Activated CD4-positive, alpha-beta T cell treated with anti-CD3 and anti-CD28 coated beads, Interleukin-2, amount 10 ng/mL, durations not matched to agents 24 days and 14 days (primary cell): ENCODE measurements around the gene LMF1. TPM values are rescaled to one million over a fixed set of nuclear protein-coding genes. Genes with fewer than 3 reads are reported as not detected.
"Not testable (repeated sequence)": the region's sequence is repeated elsewhere in the genome, so short reads cannot be mapped to it uniquely, and the experiment has no call there.

ENCODE experiments used
- DNase-seq: peaks from one replicate; pipeline ENCODE4 v3.0.0; 2022
- H3K27ac Mint-ChIP-seq: one replicate; pipeline ENCODE4 v1.8.0; 2022; ENCODE audit warnings: mild to moderate bottlenecking, mixed read lengths
- H3K27me3 Mint-ChIP-seq: one replicate; pipeline ENCODE4 v1.8.0; 2022; ENCODE audit warnings: mixed read lengths
- H3K36me3 Mint-ChIP-seq: one replicate; pipeline ENCODE4 v1.8.0; 2022; ENCODE audit warnings: low read depth, mild to moderate bottlenecking, mixed read lengths
- H3K4me1 Mint-ChIP-seq: one replicate; pipeline ENCODE4 v1.8.0; 2021; ENCODE audit warnings: mixed read lengths
- H3K4me3 Mint-ChIP-seq: one replicate; pipeline ENCODE4 v1.8.0; 2022; ENCODE audit warnings: mild to moderate bottlenecking, moderate library complexity, mixed read lengths
- H3K9me3 Mint-ChIP-seq: one replicate; pipeline ENCODE4 v1.8.0; 2021; ENCODE audit warnings: mixed read lengths
- intact Hi-C: fragments of 100-400 bp; cut with micrococcal nuclease; formaldehyde crosslinking; loops from one replicate; pipeline ENCODE4 v1.15.1; 2023
- total RNA-seq: library from RNA; stranded (reverse); gene quantifications from 2 replicates; pipeline ENCODE4 v1.2.3, GENCODE V29; 2022

The LMF1 gene
- total RNA-seq, 1 donor from 2014 or later = 11.9 TPM

DNA sequence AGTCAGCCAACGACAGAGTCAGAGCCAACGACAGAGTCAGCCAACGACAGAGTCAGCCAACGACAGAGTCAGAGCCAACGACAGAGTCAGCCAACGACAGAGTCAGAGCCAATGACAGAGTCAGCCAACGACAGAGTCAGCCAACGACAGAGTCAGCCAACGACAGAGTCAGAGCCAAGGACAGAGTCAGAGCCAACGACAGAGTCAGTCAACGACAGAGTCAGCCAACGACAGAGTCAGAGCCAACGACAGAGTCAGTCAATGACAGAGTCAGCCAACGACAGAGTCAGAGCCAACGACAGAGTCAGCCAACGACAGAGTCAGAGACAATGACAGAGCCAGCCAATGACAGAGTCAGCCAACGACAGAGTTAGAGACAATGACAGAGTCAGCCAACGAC lies 22.0 kb downstream of the LMF1 start:
- H3K9me3 Mint-ChIP-seq, H3K4me1 Mint-ChIP-seq, H3K27ac Mint-ChIP-seq, H3K4me3 Mint-ChIP-seq, DNase-seq, intact Hi-C loops, H3K27me3 Mint-ChIP-seq: not testable (repeated sequence)
- peaks cover 24% of the 10 kb centered on the region for H3K36me3 Mint-ChIP-seq

DNA sequence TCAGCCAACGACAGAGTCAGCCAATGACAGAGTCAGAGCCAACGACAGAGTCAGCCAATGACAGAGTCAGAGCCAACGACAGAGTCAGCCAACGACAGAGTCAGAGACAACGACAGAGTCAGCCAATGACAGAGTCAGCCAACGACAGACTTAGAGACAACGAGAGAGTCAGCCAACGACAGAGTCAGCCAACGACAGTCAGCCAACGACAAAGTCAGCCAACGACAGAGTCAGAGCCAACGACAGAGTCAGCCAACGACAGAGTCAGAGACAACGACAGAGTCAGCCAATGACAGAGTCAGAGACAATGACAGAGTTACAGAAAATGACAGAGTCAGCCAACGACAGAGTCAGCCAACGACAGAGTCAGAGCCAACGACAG lies 22.9 kb downstream of the LMF1 start:
- H3K27ac Mint-ChIP-seq, H3K4me1 Mint-ChIP-seq, H3K9me3 Mint-ChIP-seq, H3K27me3 Mint-ChIP-seq, H3K4me3 Mint-ChIP-seq, intact Hi-C loops, DNase-seq: not testable (repeated sequence)
- H3K36me3 Mint-ChIP-seq = peaks cover 26% of the 10 kb centered on the region

DNA sequence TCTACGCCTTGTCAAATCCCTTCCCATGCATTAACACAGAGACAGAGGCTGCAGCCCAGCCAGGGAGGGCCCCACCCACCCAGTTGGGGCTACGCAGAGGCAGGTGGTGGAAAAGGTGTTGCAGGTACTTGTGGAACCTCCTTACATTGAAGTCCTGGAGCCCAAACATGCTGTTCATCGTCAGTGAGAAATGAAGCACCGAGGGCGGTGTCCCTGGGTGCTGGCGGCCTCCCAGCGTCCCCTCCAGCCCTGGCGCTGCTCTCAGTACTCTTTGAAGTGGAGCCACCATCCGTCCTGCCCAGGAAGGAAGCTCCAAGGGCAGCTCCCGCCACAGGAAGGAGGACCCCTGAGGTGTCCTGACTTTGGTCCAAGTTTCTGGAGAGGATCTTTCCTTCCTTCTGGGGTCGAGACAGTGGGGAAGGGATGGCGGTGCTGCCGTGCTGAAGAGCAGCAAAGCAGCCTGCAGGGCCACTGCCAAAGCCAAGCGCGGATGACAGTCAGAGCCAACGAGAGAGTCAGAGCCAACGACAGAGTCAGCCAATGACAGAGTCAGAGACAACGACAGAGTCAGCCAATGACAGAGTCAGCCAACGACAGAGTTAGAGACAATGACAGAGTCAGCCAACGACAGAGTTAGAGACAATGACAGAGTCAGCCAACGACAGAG lies 23.4 kb downstream of the LMF1 start:
- H3K27me3 Mint-ChIP-seq = no peaks in the 10 kb centered on the region

DNA sequence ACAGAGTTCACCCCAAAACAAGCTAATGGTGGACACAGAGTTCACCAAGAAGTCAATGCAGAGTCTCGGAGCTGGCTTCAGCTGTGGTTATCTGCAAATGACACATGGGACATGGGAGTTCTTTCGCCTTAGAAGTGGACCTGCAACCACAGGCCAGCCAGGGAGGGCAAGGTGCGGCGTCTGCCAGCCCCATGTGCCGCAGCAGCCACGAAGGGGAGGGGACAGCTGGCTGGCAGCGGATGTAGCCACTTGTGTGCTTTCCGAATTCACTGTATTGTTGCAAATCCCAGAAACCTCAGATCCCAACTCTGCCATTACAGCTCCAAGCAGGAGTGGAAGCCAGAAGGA lies 24.8 kb downstream of the LMF1 start:
- Mint-ChIP-seq H3K27ac (no peak overlapping the region), H3K36me3 (peaks cover 34% of the 10 kb centered on the region), H3K4me3 (no peak overlapping the region), H3K4me1 (no peaks in the 10 kb centered on the region), H3K9me3 (peaks cover 18% of the 10 kb centered on the region), H3K27me3 (no peaks in the 10 kb centered on the region)
- DNase-seq = no peak
- intact Hi-C loops = no loop called here

More for the DNA sequence above, 23.4 kb downstream of the LMF1 start:
- H3K4me3 Mint-ChIP-seq = no peak overlapping the region
- no peak for DNase-seq
- intact Hi-C loops = no loop called here
- no peak overlapping the region for H3K27ac Mint-ChIP-seq
- H3K4me1 Mint-ChIP-seq = no peaks in the 10 kb centered on the region
- H3K9me3 Mint-ChIP-seq = peaks cover 10% of the 10 kb centered on the region
- peaks cover 28% of the 10 kb centered on the region for H3K36me3 Mint-ChIP-seq

DNA sequence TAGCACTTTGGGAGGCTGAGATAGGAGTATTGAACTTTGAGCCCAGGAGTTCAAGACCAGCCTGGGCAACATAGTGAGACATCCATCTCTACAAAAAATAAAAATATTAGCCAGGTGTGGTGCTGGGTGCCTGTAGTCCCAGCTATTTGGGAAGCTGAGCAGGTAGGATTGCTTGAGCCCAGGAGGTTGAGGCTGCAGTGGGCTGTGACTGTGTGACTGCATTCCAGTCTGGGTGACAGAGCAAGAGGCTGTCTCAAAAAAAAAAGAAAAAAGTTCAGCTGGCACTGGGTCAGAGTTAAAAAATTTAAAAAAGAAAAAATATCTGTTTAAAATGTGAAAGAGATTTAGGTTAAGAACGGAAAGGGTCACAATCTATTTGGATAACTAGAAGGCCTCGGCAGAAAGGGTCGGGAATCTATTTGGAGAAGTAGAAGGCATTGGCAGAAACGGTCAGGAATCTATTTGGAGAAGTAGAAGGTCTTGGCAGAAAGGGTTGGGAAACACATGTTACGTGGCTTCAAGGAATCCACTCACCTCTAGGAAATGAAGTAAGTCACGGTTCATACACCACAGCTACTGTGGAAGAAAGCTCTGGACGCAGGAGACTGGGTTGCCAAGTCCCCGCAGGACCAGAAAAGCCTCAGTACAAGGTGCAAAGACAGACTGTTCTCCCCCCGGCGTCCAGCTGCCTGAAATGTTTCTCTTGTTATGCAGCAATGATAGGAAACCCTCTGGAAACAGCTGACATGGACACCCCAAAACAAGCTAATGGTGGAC lies 25.3 kb downstream of the LMF1 start:
- intact Hi-C loops = no loop called here
- peaks cover 18% of the 10 kb centered on the region for H3K9me3 Mint-ChIP-seq
- no peaks in the 10 kb centered on the region for H3K4me1 Mint-ChIP-seq
- no peak for DNase-seq
- no peak overlapping the region for H3K27ac Mint-ChIP-seq
- no peak overlapping the region for H3K4me3 Mint-ChIP-seq
- H3K27me3 Mint-ChIP-seq = no peaks in the 10 kb centered on the region
- H3K36me3 Mint-ChIP-seq = peaks cover 34% of the 10 kb centered on the region

DNA sequence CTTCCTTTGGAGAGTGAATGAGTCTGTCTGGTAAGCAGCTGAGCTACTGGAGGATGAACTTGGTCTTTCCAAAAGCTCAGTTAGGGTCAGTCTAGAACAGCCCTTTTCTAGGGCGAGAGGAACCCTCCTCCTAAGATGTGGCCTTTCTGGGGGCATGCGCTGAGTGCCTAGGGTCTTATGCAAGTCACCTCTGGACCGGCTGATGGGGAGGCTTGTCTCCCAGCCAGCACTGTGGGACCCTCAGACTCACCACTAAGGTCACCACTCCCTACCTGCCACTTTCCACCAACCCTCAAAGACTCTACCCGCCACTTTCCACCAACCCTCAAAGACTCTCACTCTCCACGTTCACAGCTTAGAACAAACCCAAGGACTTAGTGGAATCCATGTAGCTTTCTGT lies 26.8 kb downstream of the LMF1 start:
- Mint-ChIP-seq H3K36me3 (peaks cover 34% of the 10 kb centered on the region), H3K27me3 (no peaks in the 10 kb centered on the region), H3K4me3 (no peak overlapping the region), H3K27ac (no peak overlapping the region), H3K4me1 (no peaks in the 10 kb centered on the region), H3K9me3 (peaks cover 18% of the 10 kb centered on the region)
- intact Hi-C loops = no loop called here
- DNase-seq = no peak

DNA sequence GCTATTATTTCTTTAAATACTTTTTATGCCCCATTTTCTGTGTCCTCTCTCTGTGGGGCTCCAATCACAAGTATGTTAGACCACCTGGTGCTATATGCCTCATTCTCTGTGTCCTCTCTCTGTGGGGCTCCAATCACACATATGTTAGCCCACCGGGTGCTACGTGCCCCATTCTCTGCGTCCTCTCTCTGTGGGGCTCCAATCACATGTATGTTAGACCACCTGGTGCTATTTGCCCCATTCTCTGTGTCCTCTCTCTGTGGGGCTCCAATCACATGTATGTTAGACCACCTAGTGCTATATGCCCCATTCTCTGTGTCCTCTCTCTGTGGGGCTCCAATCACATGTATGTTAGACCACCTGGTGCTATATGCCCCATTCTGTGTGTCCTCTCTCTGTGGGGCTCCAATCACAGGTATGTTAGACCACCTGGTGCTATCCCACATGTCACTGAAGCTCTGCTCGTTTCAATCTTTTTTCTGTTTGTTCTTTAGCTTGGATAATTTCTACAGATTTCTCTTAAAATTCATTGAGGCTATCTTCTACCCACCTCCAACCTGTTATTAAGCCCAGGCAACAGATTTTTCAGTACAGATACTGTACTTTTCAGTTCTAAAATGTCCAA lies 28.2 kb downstream of the LMF1 start:
- no peak overlapping the region for H3K27ac Mint-ChIP-seq
- no peak overlapping the region for H3K4me3 Mint-ChIP-seq

DNA sequence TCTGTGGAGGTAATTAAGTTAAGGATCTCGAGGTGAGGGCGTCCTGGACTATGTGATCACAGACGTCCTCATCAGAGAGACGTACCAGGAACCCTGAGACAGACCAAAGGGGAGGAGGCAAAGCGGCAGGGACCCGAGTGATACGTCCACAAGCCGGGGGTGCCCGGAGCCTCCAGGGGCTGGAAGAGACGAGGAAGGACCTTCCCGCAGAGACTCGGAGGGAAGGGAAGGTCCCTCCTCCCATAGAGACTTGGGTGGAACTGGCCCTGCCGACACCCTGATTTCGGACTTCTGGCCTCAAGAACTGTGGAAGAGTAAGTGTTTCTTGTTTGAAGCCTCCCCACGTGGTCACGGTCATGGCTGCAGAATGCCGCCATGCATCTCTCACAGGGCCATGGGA lies 30.8 kb downstream of the LMF1 start:
- no peaks in the 10 kb centered on the region for H3K4me1 Mint-ChIP-seq

More for the DNA sequence above, 28.2 kb downstream of the LMF1 start:
- intact Hi-C loops = no loop called here
- Mint-ChIP-seq H3K9me3 (peaks cover 18% of the 10 kb centered on the region), H3K36me3 (peaks cover 34% of the 10 kb centered on the region), H3K4me1 (no peaks in the 10 kb centered on the region), H3K27me3 (no peaks in the 10 kb centered on the region)
- no peak for DNase-seq

DNA sequence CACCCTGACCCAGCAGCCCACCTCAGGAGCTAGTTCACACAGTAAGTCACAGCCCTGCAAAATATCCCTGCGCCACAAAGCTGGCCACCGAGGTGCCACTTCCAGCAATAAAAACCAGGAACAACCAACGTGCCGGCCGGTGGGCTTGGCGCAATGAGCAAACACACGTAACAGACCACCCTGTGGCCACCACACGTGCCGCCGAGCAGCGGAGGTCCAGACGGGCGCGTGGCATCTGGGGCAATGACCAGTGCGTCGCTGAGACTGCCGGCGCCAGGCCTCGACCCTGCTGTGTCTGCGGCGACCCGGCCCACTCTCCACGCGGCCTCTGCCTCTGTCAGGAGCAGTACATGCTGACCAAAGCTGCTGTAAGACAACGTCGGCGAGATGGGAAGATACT lies 31.5 kb downstream of the LMF1 start:
- no peak overlapping the region for H3K4me3 Mint-ChIP-seq
- H3K9me3 Mint-ChIP-seq = peaks cover 18% of the 10 kb centered on the region
- DNase-seq = no peak
- H3K27me3 Mint-ChIP-seq = no peaks in the 10 kb centered on the region
- intact Hi-C loops = no loop called here
- no peak overlapping the region for H3K27ac Mint-ChIP-seq
- H3K4me1 Mint-ChIP-seq = no peaks in the 10 kb centered on the region
- H3K36me3 Mint-ChIP-seq = peaks cover 24% of the 10 kb centered on the region

More for the DNA sequence above, 30.8 kb downstream of the LMF1 start:
- Mint-ChIP-seq H3K4me3 (no peak overlapping the region), H3K9me3 (peaks cover 18% of the 10 kb centered on the region), H3K36me3 (peaks cover 29% of the 10 kb centered on the region), H3K27ac (no peak overlapping the region), H3K27me3 (no peaks in the 10 kb centered on the region)
- no peak for DNase-seq
- intact Hi-C loops = no loop called here

DNA sequence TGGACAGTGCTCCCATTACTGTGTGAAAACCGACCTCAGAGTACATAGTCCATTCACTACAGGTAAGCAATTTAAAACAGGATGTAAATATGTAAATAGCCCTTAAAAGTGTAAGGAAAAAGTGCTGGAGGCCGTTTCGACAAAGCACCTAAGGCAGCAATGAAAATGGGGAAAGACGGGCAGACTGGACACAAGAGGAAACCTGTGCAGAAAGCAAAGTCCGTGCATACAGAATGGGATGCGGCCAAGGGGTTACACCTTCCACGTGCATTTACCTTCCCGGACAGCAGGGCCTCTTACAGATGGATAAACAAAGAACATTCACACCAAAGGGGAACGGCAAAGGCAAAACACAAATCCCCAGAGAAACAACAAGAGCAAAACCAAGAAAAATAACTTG lies 32.0 kb downstream of the LMF1 start:
- peaks cover 18% of the 10 kb centered on the region for H3K36me3 Mint-ChIP-seq
- no peak for DNase-seq
- no peaks in the 10 kb centered on the region for H3K4me1 Mint-ChIP-seq
- no peak overlapping the region for H3K27ac Mint-ChIP-seq
- H3K27me3 Mint-ChIP-seq = no peaks in the 10 kb centered on the region
- peaks cover 16% of the 10 kb centered on the region for H3K9me3 Mint-ChIP-seq
- H3K4me3 Mint-ChIP-seq = no peak overlapping the region
- intact Hi-C loops = no loop called here

DNA sequence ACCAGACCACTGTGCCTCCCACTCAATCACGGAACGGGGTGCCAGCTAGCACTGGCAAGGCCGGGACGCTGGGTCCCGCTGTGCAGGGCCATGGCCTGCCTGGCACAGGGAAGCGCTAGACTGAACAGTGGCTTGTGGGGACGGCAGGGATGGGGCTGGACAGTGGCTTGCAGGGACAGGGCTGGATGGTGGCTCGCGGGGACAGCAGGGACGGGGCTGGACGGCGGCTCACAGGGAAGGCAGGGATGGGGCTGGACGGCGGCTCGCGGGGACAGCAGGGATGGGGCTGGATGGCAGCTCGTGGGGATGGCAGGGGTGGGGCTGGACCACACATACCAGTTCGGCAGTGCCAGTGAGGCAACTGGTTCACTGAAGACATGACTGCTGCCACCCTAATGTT lies 32.6 kb downstream of the LMF1 start:
- no peak overlapping the region for H3K4me3 Mint-ChIP-seq
- H3K27ac Mint-ChIP-seq = no peak overlapping the region
- no peaks in the 10 kb centered on the region for H3K4me1 Mint-ChIP-seq
- peaks cover 16% of the 10 kb centered on the region for H3K36me3 Mint-ChIP-seq
- peaks cover 14% of the 10 kb centered on the region for H3K9me3 Mint-ChIP-seq
- intact Hi-C loops = no loop called here
- DNase-seq = no peak
- H3K27me3 Mint-ChIP-seq = no peaks in the 10 kb centered on the region

DNA sequence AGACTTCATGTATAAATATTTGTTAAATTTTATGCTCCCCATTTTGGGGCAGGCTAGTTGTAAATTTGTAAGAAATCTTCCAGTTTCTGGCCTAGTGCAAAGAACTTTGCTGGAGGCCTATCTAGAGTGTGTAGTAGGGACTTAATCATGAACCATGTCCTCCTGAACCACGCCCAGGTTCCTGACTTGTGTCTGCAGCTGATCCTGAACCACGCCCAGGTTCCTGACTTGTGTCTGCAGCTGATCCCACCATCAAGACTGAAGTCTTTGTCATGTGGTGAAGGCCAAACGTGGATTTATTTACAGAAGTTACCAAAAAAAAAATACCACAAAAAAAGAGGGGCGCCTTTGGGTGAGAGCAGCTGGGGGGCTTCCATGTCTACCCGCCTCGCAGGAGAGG lies 33.1 kb downstream of the LMF1 start:
- no peak overlapping the region for H3K27ac Mint-ChIP-seq

DNA sequence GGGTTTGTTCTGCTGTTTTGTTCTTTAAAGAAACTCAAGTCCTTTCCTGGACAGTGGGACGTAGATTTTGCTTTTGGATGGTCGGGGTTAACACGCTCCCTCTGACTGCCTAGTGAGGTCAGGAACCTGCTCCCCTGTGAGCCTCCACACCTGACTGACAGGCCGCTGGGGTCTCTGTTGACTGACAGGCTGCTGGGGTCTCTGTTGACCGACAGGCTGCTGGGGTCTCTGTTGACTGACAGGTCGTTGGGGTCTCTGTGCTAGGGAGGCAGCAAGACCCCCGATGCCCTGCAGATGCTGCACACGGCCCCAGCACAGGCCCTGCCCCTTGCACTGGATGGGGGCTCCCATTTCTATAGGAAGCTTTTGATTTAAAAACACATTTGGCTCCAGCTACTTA lies 33.5 kb downstream of the LMF1 start:
- Mint-ChIP-seq H3K4me3 (no peak overlapping the region), H3K27me3 (no peaks in the 10 kb centered on the region), H3K27ac (no peak overlapping the region), H3K36me3 (peaks cover 11% of the 10 kb centered on the region), H3K4me1 (no peaks in the 10 kb centered on the region), H3K9me3 (peaks cover 7% of the 10 kb centered on the region)
- intact Hi-C loops = no loop called here
- DNase-seq = no peak

More for the DNA sequence above, 33.1 kb downstream of the LMF1 start:
- no peak for DNase-seq
- H3K36me3 Mint-ChIP-seq = peaks cover 16% of the 10 kb centered on the region
- H3K9me3 Mint-ChIP-seq = peaks cover 11% of the 10 kb centered on the region
- no peaks in the 10 kb centered on the region for H3K27me3 Mint-ChIP-seq
- H3K4me1 Mint-ChIP-seq = no peaks in the 10 kb centered on the region
- no peak overlapping the region for H3K4me3 Mint-ChIP-seq
- intact Hi-C loops = no loop called here

DNA sequence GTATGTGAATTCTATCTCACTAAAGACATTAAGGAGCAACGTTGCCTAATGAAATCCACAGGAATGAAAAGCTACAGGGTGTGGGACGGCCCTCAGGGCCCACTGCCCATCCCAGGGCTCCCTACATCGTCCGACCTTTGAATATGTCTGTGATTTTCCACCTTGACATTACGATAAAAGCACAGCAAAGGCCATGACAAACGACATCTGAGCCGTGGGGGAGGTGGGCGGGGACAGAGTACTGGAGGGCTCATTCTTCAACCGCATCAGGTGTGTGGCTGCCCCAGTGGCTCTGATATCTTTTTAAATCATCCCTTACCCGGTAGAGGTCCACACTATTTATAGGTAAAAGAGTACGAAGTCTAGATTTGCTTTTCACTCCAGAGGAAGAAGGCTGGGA lies 35.1 kb downstream of the LMF1 start:
- DNase-seq = no peak
- H3K36me3 Mint-ChIP-seq = no peaks in the 10 kb centered on the region
- H3K4me1 Mint-ChIP-seq = no peaks in the 10 kb centered on the region
- no peak overlapping the region for H3K4me3 Mint-ChIP-seq
- H3K9me3 Mint-ChIP-seq = no peaks in the 10 kb centered on the region
- no peak overlapping the region for H3K27ac Mint-ChIP-seq
- intact Hi-C loops = no loop called here
- H3K27me3 Mint-ChIP-seq = no peaks in the 10 kb centered on the region
